Mammary epithelial cell (primary cell): Measurements from ENCODE around the gene DAP.

Experiments
- EZH2 ChIP-seq: IDR thresholded peaks from 2 replicates; pipeline ENCODE4 v1.6.1; 2012; ENCODE audit warnings: low read length, inconsistent platforms, borderline replicate concordance
- TF ChIP-seq, protein P1 (sequence below), 2 donors: IDR thresholded peaks in 1 of 2; conservative IDR thresholded peaks in 1 of 2; 2 replicates each; pipeline ENCODE4 v1.5.1; 2011 to 2012; ENCODE audit warnings: inconsistent platforms in 2 of 2, low read length in 2 of 2, mild to moderate bottlenecking in 2 of 2, control low read depth in 1 of 2, low read depth in 1 of 2; ENCODE audit not compliant: insufficient read depth in 1 of 2; ENCODE audit errors: extremely low read depth in 1 of 2

DNA sequence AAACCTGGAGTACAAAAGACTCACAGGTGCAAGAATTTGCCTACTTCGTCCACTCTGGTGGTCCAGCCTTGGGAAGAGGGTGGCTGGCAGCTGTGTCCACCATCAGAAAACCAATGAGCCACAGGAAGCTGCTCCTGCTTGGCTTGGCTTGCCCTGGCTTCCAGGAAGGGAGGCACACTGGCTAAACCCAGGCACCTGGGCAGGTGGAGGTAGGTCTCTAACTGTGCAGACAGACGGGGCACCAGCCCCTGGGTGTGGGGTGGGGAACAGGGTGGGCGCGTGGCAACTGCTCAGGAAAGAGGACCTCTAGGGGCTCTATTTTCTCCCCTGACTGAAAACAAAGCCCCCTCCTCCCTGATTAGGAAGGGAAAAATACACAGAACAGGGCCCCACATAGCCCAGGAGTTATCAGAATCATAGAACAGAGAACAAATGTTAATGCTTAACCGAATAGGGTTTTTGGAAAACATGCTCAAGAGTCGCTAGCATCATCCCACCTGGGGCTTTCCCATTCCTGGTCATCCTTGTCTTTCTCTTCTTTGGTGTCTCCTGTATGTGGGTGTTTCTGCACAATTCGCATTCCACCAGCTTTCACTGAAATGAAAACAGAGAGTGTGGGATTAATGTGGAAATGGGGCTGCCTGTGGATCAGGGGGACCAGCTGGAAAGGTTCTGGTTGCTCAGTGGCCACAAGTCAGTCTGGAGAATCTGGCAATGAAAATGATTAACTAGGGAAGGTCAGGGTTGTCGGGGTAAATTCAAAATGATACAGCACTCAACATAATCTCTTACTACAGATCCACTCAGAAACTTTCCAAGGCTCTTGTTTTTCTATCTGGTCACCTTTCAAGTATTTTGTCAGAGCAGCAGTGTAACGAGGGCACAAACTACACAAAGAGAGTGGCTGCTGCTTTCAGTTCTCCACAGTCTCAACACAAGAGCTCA, 13.1 kb downstream of the DAP start:
- TF ChIP-seq, protein P1, sequence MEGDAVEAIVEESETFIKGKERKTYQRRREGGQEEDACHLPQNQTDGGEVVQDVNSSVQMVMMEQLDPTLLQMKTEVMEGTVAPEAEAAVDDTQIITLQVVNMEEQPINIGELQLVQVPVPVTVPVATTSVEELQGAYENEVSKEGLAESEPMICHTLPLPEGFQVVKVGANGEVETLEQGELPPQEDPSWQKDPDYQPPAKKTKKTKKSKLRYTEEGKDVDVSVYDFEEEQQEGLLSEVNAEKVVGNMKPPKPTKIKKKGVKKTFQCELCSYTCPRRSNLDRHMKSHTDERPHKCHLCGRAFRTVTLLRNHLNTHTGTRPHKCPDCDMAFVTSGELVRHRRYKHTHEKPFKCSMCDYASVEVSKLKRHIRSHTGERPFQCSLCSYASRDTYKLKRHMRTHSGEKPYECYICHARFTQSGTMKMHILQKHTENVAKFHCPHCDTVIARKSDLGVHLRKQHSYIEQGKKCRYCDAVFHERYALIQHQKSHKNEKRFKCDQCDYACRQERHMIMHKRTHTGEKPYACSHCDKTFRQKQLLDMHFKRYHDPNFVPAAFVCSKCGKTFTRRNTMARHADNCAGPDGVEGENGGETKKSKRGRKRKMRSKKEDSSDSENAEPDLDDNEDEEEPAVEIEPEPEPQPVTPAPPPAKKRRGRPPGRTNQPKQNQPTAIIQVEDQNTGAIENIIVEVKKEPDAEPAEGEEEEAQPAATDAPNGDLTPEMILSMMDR (conservative IDR thresholded peaks at IDR 0.05 in 1 of 2, IDR thresholded peaks at IDR 0.05 in 1 of 2; ENCODE audit: extremely low read depth in 1 of 2, insufficient read depth in 1 of 2, low read depth in 1 of 2, low read length in 2 of 2): no peak
- TF ChIP-seq EZH2: no peak
